ENCODE data around the gene RNF217. TPM values are rescaled to one million over a fixed set of nuclear protein-coding genes. Genes with fewer than 3 reads are reported as not detected.

RNF217 gene
- total and polyA plus RNA-seq, 2 of the 13 experiments (the other 11 are each of a cell fraction or from before 2014, with no cell fraction given), result 2.2 to 2.4 TPM

GRCh38 chr6:125013938-125014660 is 51.9 kb downstream of the RNF217 start (continued):
- no peak for TF ChIP-seq AKNA (CRISPR knock-in tag; IDR thresholded peaks at IDR 0.05; ENCODE audit: borderline replicate concordance)
- TF ChIP-seq ARNT (IDR thresholded peaks at IDR 0.05), result no peak
- TF ChIP-seq CEBPG (CRISPR knock-in tag; IDR thresholded peaks at IDR 0.05), result peak; percentile 70
- peak in 1 of 2 experiments; percentile 88; a peak in 2 of 4 replicates for TF ChIP-seq ATF4 (CRISPR knock-in tag; IDR thresholded peaks at IDR 0.05)
- no peak for TF ChIP-seq XRCC5 (optimal IDR thresholded peaks at IDR 0.05; ENCODE audit: low read length)
- TF ChIP-seq ZNF609 (CRISPR knock-in tag; IDR thresholded peaks at IDR 0.05; ENCODE audit: borderline replicate concordance), result no peak
- TF ChIP-seq ZNF260 (CRISPR knock-in tag; IDR thresholded peaks at IDR 0.05; ENCODE audit: borderline replicate concordance, low read depth), result no peak

Data from HepG2 (cell line).